K562 (cell line): Measurements from ENCODE around the gene TIAM1. TPM values are rescaled to one million over a fixed set of nuclear protein-coding genes. Genes with fewer than 3 reads are reported as not detected.

Experiments used
- THRAP3 ChIP-seq: fragments of 450-650 bp; IDR thresholded peaks from 2 replicates; pipeline ENCODE4 v1.6.1; 2016; ENCODE audit warnings: mild to moderate bottlenecking, inconsistent platforms, borderline replicate concordance
- ZNF431 ChIP-seq: sonication (generic); formaldehyde crosslinking; IDR thresholded peaks from 2 replicates; pipeline ENCODE4 v1.8.0; 2022; ENCODE audit warnings: mild to moderate bottlenecking, missing genetic modification reagents
- polyA plus RNA-seq, 8 experiments: library from polyadenylated mRNA; depleted of rRNA in 4 of 8; stranded (reverse) in 5 of 8; unstranded in 3 of 8; fragments of >200 nt; fragmentation: Nextera tagmentation in 2 of 8; fragmentation: Illumina TruSeq in 1 of 8; extraction: Ambion mirVana in 2 of 8; extraction: Trizol in 1 of 8; gene quantifications; 2 replicates each; pipeline versions ENCODE4 v1.2.1 to v1.2.3, GENCODE V29; 2011 to 2014; ENCODE audit warnings: inconsistent platforms in 1 of 8, missing spikeins in 1 of 8
- total RNA-seq, 7 experiments: library from RNA; depleted of rRNA in 6 of 7; stranded (reverse); fragments of >200 nt in 6 of 7; fragmentation: Illumina TruSeq in 2 of 7; extraction: Trizol in 2 of 7; gene quantifications; 2 replicates each; pipeline versions ENCODE4 v1.2.1 to v1.2.3, GENCODE V29; 2011 to 2021; ENCODE audit warnings: low replicate concordance in 1 of 7
- TF ChIP-seq, protein P1 (sequence below): fragments of 450-650 bp; IDR thresholded peaks from 2 replicates; pipeline ENCODE4 v1.6.1; 2016; ENCODE audit warnings: low read depth

TIAM1 gene
- total and polyA plus RNA-seq, 9 of the 15 experiments (the other 6 are each of a cell fraction or from before 2014, with no cell fraction given), result 0.11 TPM; not detected in 8

DNA sequence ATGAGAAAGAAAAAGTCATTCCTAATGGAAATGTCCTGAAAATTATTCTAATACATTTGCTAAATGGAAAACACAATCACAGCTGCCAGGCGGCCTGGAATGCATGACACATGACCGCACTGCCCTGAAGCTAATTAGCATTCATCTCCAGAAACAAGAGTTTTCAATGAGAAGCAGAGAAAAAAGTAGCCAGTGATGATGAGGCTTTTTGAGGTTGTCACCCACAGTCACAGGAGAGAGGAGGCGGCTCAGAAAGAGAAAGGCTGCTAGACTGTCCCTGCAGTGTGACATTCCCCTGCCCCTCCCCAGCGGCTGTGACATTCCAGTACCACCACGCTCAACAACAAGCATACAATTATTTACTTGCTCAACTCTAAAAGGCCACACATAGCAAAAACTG, 182.9 kb downstream of the TIAM1 start (continued):
- TF ChIP-seq, protein P1, sequence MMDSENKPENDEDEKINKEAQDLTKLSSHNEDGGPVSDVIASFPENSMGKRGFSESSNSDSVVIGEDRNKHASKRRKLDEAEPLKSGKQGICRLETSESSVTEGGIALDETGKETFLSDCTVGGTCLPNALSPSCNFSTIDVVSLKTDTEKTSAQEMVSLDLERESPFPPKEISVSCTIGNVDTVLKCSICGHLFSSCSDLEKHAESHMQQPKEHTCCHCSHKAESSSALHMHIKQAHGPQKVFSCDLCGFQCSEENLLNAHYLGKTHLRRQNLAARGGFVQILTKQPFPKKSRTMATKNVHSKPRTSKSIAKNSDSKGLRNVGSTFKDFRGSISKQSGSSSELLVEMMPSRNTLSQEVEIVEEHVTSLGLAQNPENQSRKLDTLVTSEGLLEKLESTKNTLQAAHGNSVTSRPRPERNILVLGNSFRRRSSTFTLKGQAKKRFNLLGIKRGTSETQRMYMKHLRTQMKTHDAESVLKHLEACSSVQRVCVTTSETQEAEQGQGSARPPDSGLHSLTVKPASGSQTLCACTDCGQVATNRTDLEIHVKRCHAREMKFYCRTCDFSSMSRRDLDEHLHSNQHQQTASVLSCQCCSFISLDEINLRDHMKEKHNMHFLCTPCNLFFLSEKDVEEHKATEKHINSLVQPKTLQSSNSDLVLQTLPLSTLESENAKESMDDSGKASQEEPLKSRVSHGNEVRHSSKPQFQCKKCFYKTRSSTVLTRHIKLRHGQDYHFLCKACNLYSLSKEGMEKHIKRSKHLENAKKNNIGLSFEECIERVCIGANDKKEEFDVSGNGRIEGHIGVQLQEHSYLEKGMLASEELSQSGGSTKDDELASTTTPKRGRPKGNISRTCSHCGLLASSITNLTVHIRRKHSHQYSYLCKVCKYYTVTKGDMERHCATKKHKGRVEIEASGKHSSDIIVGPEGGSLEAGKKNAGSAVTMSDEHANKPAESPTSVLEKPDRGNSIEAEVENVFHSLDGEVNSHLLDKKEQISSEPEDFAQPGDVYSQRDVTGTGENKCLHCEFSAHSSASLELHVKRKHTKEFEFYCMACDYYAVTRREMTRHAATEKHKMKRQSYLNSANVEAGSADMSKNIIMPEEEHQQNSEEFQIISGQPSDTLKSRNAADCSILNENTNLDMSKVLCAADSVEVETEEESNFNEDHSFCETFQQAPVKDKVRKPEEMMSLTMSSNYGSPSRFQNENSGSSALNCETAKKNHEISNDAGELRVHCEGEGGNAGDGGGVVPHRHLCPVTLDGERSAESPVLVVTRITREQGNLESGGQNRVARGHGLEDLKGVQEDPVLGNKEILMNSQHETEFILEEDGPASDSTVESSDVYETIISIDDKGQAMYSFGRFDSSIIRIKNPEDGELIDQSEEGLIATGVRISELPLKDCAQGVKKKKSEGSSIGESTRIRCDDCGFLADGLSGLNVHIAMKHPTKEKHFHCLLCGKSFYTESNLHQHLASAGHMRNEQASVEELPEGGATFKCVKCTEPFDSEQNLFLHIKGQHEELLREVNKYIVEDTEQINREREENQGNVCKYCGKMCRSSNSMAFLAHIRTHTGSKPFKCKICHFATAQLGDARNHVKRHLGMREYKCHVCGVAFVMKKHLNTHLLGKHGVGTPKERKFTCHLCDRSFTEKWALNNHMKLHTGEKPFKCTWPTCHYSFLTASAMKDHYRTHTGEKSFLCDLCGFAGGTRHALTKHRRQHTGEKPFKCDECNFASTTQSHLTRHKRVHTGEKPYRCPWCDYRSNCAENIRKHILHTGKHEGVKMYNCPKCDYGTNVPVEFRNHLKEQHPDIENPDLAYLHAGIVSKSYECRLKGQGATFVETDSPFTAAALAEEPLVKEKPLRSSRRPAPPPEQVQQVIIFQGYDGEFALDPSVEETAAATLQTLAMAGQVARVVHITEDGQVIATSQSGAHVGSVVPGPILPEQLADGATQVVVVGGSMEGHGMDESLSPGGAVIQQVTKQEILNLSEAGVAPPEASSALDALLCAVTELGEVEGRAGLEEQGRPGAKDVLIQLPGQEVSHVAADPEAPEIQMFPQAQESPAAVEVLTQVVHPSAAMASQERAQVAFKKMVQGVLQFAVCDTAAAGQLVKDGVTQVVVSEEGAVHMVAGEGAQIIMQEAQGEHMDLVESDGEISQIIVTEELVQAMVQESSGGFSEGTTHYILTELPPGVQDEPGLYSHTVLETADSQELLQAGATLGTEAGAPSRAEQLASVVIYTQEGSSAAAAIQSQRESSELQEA, result no peak
- no peak for TF ChIP-seq ZNF431
- TF ChIP-seq THRAP3, result no peak
